ENCODE data around the gene ADARB2.

DNA sequence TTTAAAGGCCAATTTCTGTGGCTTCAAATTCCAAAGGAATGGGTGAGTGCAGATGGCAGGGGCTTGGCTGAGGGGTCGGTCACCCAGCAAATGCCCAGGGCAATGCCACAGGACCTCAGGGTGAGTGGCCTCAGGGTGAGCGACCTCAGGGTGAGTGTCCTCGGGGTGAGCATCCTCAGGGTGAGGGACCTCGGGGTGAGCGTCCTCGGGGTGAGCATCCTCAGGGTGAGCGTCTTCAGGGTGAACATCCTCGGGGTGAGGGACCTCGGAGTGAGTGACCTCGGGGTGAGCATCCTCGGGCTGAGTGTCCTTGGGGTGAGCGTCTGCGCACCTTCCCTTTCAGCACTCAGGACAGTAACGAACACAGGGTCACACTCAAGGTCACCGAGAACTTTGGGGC, 59.2 kb downstream of the ADARB2 start:
- TF ChIP-seq POLR2A (IDR thresholded peaks at IDR 0.05) (no peak), CTCF (IDR thresholded peaks at IDR 0.05) (no peak), EP300 (IDR thresholded peaks at IDR 0.05) (no peak)
